Mesenchymal stem cell (in vitro differentiated cells and primary cell): Measurements from ENCODE around the gene PLN.

Experiments used
- DNase-seq: peaks from one replicate; pipeline ENCODE4 v3.0.0-alpha.2; 2013
- H2AFZ ChIP-seq: one replicate; pipeline ENCODE4 v1.6.1; 2013; ENCODE audit warnings: low read depth, mild to moderate bottlenecking, control low read depth, inconsistent platforms, low read length, moderate library complexity
- H2AK5ac ChIP-seq: 2 replicates; pipeline ENCODE4 v1.6.1; 2013; ENCODE audit warnings: low read length, moderate library complexity, mild to moderate bottlenecking, inconsistent platforms; ENCODE audit not compliant: severe bottlenecking
- H2BK120ac ChIP-seq: one replicate; pipeline ENCODE4 v1.6.1; 2013; ENCODE audit warnings: low read depth, mild to moderate bottlenecking, inconsistent platforms, low read length, moderate library complexity
- H2BK12ac ChIP-seq, 2 experiments: one replicate each; pipeline ENCODE4 v1.6.1; 2013; ENCODE audit warnings: inconsistent platforms in 2 of 2, low read length in 2 of 2, mild to moderate bottlenecking in 2 of 2, moderate library complexity in 2 of 2, control low read depth in 1 of 2
- H2BK15ac ChIP-seq: one replicate; pipeline ENCODE4 v1.6.1; 2013; ENCODE audit warnings: mild to moderate bottlenecking, low read depth, inconsistent platforms; ENCODE audit not compliant: poor library complexity, severe bottlenecking
- H2BK5ac ChIP-seq: 2 replicates; pipeline ENCODE4 v1.6.1; 2013; ENCODE audit warnings: low read depth, mild to moderate bottlenecking, low read length, control low read depth, inconsistent platforms; ENCODE audit not compliant: poor library complexity, severe bottlenecking
- H3K14ac ChIP-seq, 2 experiments: one replicate each; pipeline ENCODE4 v1.6.1; 2013; ENCODE audit warnings: inconsistent platforms in 2 of 2, low read length in 2 of 2, control low read depth in 1 of 2, mild to moderate bottlenecking in 1 of 2, moderate library complexity in 1 of 2
- H3K18ac ChIP-seq, 2 experiments: one replicate each; pipeline ENCODE4 v1.6.1; 2013; ENCODE audit warnings: inconsistent platforms in 2 of 2, low read length in 2 of 2, control low read depth in 1 of 2, low read depth in 1 of 2, mild to moderate bottlenecking in 1 of 2
- H3K23ac ChIP-seq, 2 experiments: one replicate each; pipeline ENCODE4 v1.6.1; 2013; ENCODE audit warnings: inconsistent platforms in 2 of 2, low read length in 2 of 2, mild to moderate bottlenecking in 2 of 2, moderate library complexity in 2 of 2, control low read depth in 1 of 2
- H3K27ac ChIP-seq: 2 replicates; pipeline ENCODE4 v1.5.1; 2013; ENCODE audit warnings: mild to moderate bottlenecking, moderate library complexity, low read length, control low read depth, inconsistent platforms; ENCODE audit not compliant: poor library complexity, severe bottlenecking
- H3K27me3 ChIP-seq, 2 experiments: 2 replicates each; pipeline versions ENCODE4 v1.6.1 to v1.7.0; 2013; ENCODE audit warnings: low read length in 2 of 2, mild to moderate bottlenecking in 2 of 2, moderate library complexity in 2 of 2, control low read depth in 1 of 2, inconsistent platforms in 1 of 2; ENCODE audit not compliant: control insufficient read depth in 1 of 2, insufficient read depth in 1 of 2
- H3K36me3 ChIP-seq, 2 experiments: 2 replicates each; pipeline versions ENCODE4 v1.6.1 to v1.7.0; 2013; ENCODE audit warnings: low read length in 2 of 2, control low read depth in 1 of 2, inconsistent platforms in 1 of 2, low read depth in 1 of 2, mild to moderate bottlenecking in 1 of 2; ENCODE audit not compliant: insufficient read depth in 2 of 2, control insufficient read depth in 1 of 2
- H3K4ac ChIP-seq, 2 experiments: one replicate each; pipeline ENCODE4 v1.6.1; 2013; ENCODE audit warnings: inconsistent platforms in 2 of 2, low read length in 2 of 2, mild to moderate bottlenecking in 2 of 2, moderate library complexity in 2 of 2, control low read depth in 1 of 2, low read depth in 1 of 2
- H3K4me1 ChIP-seq: 2 replicates; pipeline ENCODE4 v1.6.1; 2013; ENCODE audit warnings: low read depth, low read length, control low read depth; ENCODE audit not compliant: control insufficient read depth, insufficient read depth
- H3K4me2 ChIP-seq: 2 replicates; pipeline ENCODE4 v1.6.1; 2013; ENCODE audit warnings: low read length, mild to moderate bottlenecking, inconsistent platforms; ENCODE audit not compliant: poor library complexity, severe bottlenecking
- H3K4me3 ChIP-seq, 2 experiments: 2 replicates each; pipeline versions ENCODE4 v1.5.1 to v1.7.0; 2013; ENCODE audit warnings: low read length in 2 of 2, mild to moderate bottlenecking in 2 of 2, control low read depth in 1 of 2, low read depth in 1 of 2; ENCODE audit not compliant: insufficient read depth in 1 of 2
- H3K79me1 ChIP-seq: replicated peaks from 2 replicates; pipeline ENCODE4 v1.6.1; 2013; ENCODE audit warnings: mild to moderate bottlenecking, control low read depth, low read length, inconsistent platforms; ENCODE audit not compliant: poor library complexity, severe bottlenecking
- H3K9ac ChIP-seq: 2 replicates; pipeline ENCODE4 v1.7.0; 2013; ENCODE audit warnings: mild to moderate bottlenecking, low read length, moderate library complexity
- H3K9me3 ChIP-seq: 2 replicates; pipeline ENCODE4 v1.7.0; 2013; ENCODE audit warnings: mild to moderate bottlenecking, low read length; ENCODE audit not compliant: control insufficient read depth
- H4K8ac ChIP-seq: one replicate; pipeline ENCODE4 v1.6.1; 2013; ENCODE audit warnings: inconsistent platforms, mild to moderate bottlenecking, low read length, moderate library complexity
- H4K91ac ChIP-seq: one replicate; pipeline ENCODE4 v1.6.1; 2013; ENCODE audit warnings: mild to moderate bottlenecking, low read length, inconsistent platforms
- WGBS: methylation state at CpG from one replicate; pipeline ENCODE4 v1.1.7; 2013; ENCODE audit warnings: mixed read lengths; 5-methylcytosine and 5-hydroxymethylcytosine counted together

PLN gene

GRCh38 chr6:118606268-118606667 is 58.2 kb downstream of the PLN start:
- Histone ChIP-seq H3K4me2 (no peak overlapping the region), H3K14ac (no peak overlapping the region), H3K18ac (no peak overlapping the region), H3K4me3 (no peak overlapping the region), H2BK15ac (no peak overlapping the region), H3K9ac (no peak overlapping the region), H3K79me1 (peaks cover 26% of the 10 kb centered on the region), H3K27me3 (no peaks in the 10 kb centered on the region), H3K36me3 (no peaks in the 10 kb centered on the region), H3K4me1 (no peaks in the 10 kb centered on the region), H3K27ac (no peak overlapping the region), H4K8ac (no peak overlapping the region), H3K4ac (no peak overlapping the region), H2BK5ac (no peak overlapping the region), H2AFZ (no peak overlapping the region), H4K91ac (no peak overlapping the region), H2BK120ac (no peak overlapping the region), H2BK12ac (no peak overlapping the region), H3K9me3 (peaks cover 3% of the 10 kb centered on the region), H3K23ac (no peak overlapping the region), H2AK5ac (no peak overlapping the region)
- no peak for DNase-seq
- 85% methylated on average over 2 of the region's 3 CpGs for WGBS

DNA sequence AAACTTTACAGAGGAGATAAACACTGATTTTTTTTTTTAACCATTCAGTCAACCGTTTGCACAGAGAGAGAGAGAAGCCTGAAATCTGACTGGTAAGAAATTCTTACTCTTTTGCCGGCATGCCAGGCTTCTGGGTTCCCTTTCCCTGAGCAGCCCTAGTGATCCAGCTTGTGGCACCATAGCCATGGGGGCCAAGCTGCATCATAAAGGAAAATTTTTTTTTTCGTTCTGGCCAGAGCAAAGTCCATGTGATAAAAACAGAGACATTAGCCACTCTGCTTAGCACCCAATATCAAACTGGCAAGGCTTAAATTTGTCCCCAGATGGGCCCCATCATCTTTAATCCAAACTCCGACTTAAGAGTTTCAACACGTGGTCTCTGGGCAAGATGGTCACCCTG is 58.8 kb downstream of the PLN start:
- Histone ChIP-seq H3K23ac (no peak overlapping the region), H2AK5ac (no peak overlapping the region), H3K9ac (no peak overlapping the region), H2BK12ac (no peak overlapping the region), H3K79me1 (peaks cover 22% of the 10 kb centered on the region), H3K4ac (no peak overlapping the region), H4K91ac (no peak overlapping the region), H3K4me2 (no peak overlapping the region), H3K18ac (no peak overlapping the region), H3K27me3 (no peaks in the 10 kb centered on the region), H4K8ac (no peak overlapping the region), H3K4me3 (no peak overlapping the region), H3K36me3 (no peaks in the 10 kb centered on the region), H2BK5ac (no peak overlapping the region), H3K14ac (no peak overlapping the region), H2BK120ac (no peak overlapping the region), H2BK15ac (no peak overlapping the region), H2AFZ (no peak overlapping the region), H3K4me1 (no peaks in the 10 kb centered on the region), H3K27ac (no peak overlapping the region), H3K9me3 (peaks cover 9% of the 10 kb centered on the region)
- 96% methylated on average over 5 of the region's 5 CpGs for WGBS
- no peak for DNase-seq
